Immature natural killer cell (primary cell): Measurements from ENCODE around the gene ASIC2. TPM values are rescaled to one million over a fixed set of nuclear protein-coding genes. Genes with fewer than 3 reads are reported as not detected.

Experiments
- DNase-seq, 3 donors: peaks; one replicate each; pipeline ENCODE4 v3.0.0; 2022; ENCODE audit warnings: mixed read lengths in 1 of 3
- H3K27ac Mint-ChIP-seq, 6 donors: one replicate each; pipeline ENCODE4 v1.8.0; 2020; ENCODE audit warnings: mixed read lengths in 6 of 6, mild to moderate bottlenecking in 5 of 6, inconsistent platforms in 4 of 6, moderate library complexity in 3 of 6
- H3K27me3 Mint-ChIP-seq, 3 donors: one replicate each; pipeline ENCODE4 v1.8.0; 2020 to 2021; ENCODE audit warnings: low read depth in 3 of 3, mild to moderate bottlenecking in 3 of 3, mixed read lengths in 3 of 3, moderate library complexity in 3 of 3, inconsistent platforms in 1 of 3
- H3K36me3 Mint-ChIP-seq, 3 donors: one replicate each; pipeline ENCODE4 v1.8.0; 2020; ENCODE audit warnings: mixed read lengths in 3 of 3, inconsistent platforms in 2 of 3, mild to moderate bottlenecking in 2 of 3
- H3K4me1 Mint-ChIP-seq, 2 donors: one replicate each; pipeline ENCODE4 v1.8.0; 2020; ENCODE audit warnings: inconsistent platforms in 2 of 2, mild to moderate bottlenecking in 2 of 2, mixed read lengths in 2 of 2, moderate library complexity in 1 of 2
- H3K4me3 Mint-ChIP-seq, 5 donors: one replicate each; pipeline ENCODE4 v1.8.0; 2020; ENCODE audit warnings: mild to moderate bottlenecking in 5 of 5, mixed read lengths in 5 of 5, inconsistent platforms in 3 of 5, moderate library complexity in 3 of 5
- H3K9me3 Mint-ChIP-seq, 6 donors: one replicate each; pipeline ENCODE4 v1.8.0; 2020; ENCODE audit warnings: mild to moderate bottlenecking in 6 of 6, mixed read lengths in 6 of 6, inconsistent platforms in 4 of 6, moderate library complexity in 3 of 6
- polyA plus RNA-seq, 3 donors: library from polyadenylated mRNA; unstranded; fragments of 300-500 nt; fragmentation: Illumina TruSeq; gene quantifications; one replicate each; pipeline ENCODE4 v1.2.3, GENCODE V29; 2021

ASIC2 gene
- polyA plus RNA-seq, 3 donors from 2014 or later = not detected

GRCh38 chr17:33050611-33051140 is 242.4 kb downstream of the ASIC2 start:
- no peak for DNase-seq
- no peaks in the 10 kb centered on the region for H3K9me3 Mint-ChIP-seq
- no peaks in the 10 kb centered on the region for H3K36me3 Mint-ChIP-seq
- no peaks in the 10 kb centered on the region for H3K4me1 Mint-ChIP-seq
- H3K4me3 Mint-ChIP-seq = no peak overlapping the region
- no peak overlapping the region for H3K27ac Mint-ChIP-seq
- peaks cover 8 to 18% (median 9%) of the 10 kb centered on the region in 3 donors for H3K27me3 Mint-ChIP-seq

GRCh38 chr17:33049781-33050414 is 243.2 kb downstream of the ASIC2 start:
- H3K27ac Mint-ChIP-seq = no peak overlapping the region
- DNase-seq = peak in 2 of 3 donors; percentile 12 to 17

GRCh38 chr17:33046361-33047255 is 246.5 kb downstream of the ASIC2 start:
- H3K4me1 Mint-ChIP-seq = no peaks in the 10 kb centered on the region
- H3K4me3 Mint-ChIP-seq = no peak overlapping the region
- DNase-seq = no peak
- H3K36me3 Mint-ChIP-seq = no peaks in the 10 kb centered on the region
- peaks cover 3 to 21% (median 5%) of the 10 kb centered on the region in 3 donors for H3K27me3 Mint-ChIP-seq
- no peaks in the 10 kb centered on the region for H3K9me3 Mint-ChIP-seq
- H3K27ac Mint-ChIP-seq = no peak overlapping the region

More at GRCh38 chr17:33049781-33050414, 243.2 kb downstream of the ASIC2 start:
- no peaks in the 10 kb centered on the region for H3K9me3 Mint-ChIP-seq
- H3K4me1 Mint-ChIP-seq = no peaks in the 10 kb centered on the region
- no peaks in the 10 kb centered on the region for H3K36me3 Mint-ChIP-seq
- peaks cover 5 to 23% (median 8%) of the 10 kb centered on the region in 3 donors for H3K27me3 Mint-ChIP-seq
- no peak overlapping the region for H3K4me3 Mint-ChIP-seq

- Mint-ChIP-seq H3K27me3 (peaks cover 0 to 15% (median 5%) of the 10 kb centered on the region in 3 donors), H3K27ac (no peak overlapping the region), H3K9me3 (no peaks in the 10 kb centered on the region), H3K4me1 (no peaks in the 10 kb centered on the region), H3K4me3 (no peak overlapping the region), H3K36me3 (no peaks in the 10 kb centered on the region)
- DNase-seq = no peak
Measured at GRCh38 chr17:33045216-33045615, 247.9 kb downstream of the ASIC2 start.

GRCh38 chr17:33044771-33045170 is 248.3 kb downstream of the ASIC2 start:
- H3K27ac Mint-ChIP-seq = no peak overlapping the region
- no peak overlapping the region for H3K4me3 Mint-ChIP-seq
- H3K9me3 Mint-ChIP-seq = no peaks in the 10 kb centered on the region
- no peaks in the 10 kb centered on the region for H3K36me3 Mint-ChIP-seq
- H3K27me3 Mint-ChIP-seq = peaks cover 0 to 13% (median 5%) of the 10 kb centered on the region in 3 donors
- DNase-seq = no peak
- H3K4me1 Mint-ChIP-seq = no peaks in the 10 kb centered on the region

- peaks cover 0 to 15% (median 1%) of the 10 kb centered on the region in 3 donors for H3K27me3 Mint-ChIP-seq
- no peaks in the 10 kb centered on the region for H3K9me3 Mint-ChIP-seq
- DNase-seq = no peak
- H3K27ac Mint-ChIP-seq = no peak overlapping the region
- H3K36me3 Mint-ChIP-seq = no peaks in the 10 kb centered on the region
- no peaks in the 10 kb centered on the region for H3K4me1 Mint-ChIP-seq
- no peak overlapping the region for H3K4me3 Mint-ChIP-seq
Measured at GRCh38 chr17:33040461-33040860, 252.6 kb downstream of the ASIC2 start.

- Mint-ChIP-seq H3K4me1 (no peaks in the 10 kb centered on the region), H3K9me3 (no peaks in the 10 kb centered on the region), H3K27me3 (peaks cover 0 to 10% (median 1%) of the 10 kb centered on the region in 3 donors), H3K4me3 (no peak overlapping the region), H3K27ac (no peak overlapping the region), H3K36me3 (no peaks in the 10 kb centered on the region)
- no peak for DNase-seq
Measured at GRCh38 chr17:33039874-33040273, 253.2 kb downstream of the ASIC2 start.

GRCh38 chr17:33038740-33039139 is 254.4 kb downstream of the ASIC2 start:
- no peaks in the 10 kb centered on the region for H3K4me1 Mint-ChIP-seq
- peaks cover 1 to 13% (median 4%) of the 10 kb centered on the region in 3 donors for H3K27me3 Mint-ChIP-seq
- no peak overlapping the region for H3K4me3 Mint-ChIP-seq
- DNase-seq = no peak
- H3K36me3 Mint-ChIP-seq = no peaks in the 10 kb centered on the region
- H3K27ac Mint-ChIP-seq = no peak overlapping the region
- H3K9me3 Mint-ChIP-seq = no peaks in the 10 kb centered on the region

- Mint-ChIP-seq H3K27ac (no peak overlapping the region), H3K4me1 (no peaks in the 10 kb centered on the region), H3K9me3 (no peaks in the 10 kb centered on the region), H3K4me3 (no peak overlapping the region), H3K36me3 (no peaks in the 10 kb centered on the region), H3K27me3 (peaks cover 2 to 13% (median 6%) of the 10 kb centered on the region in 3 donors)
- DNase-seq = no peak
Measured at GRCh38 chr17:33033176-33033575, 259.9 kb downstream of the ASIC2 start.

GRCh38 chr17:33028778-33029177 is 264.3 kb downstream of the ASIC2 start:
- H3K36me3 Mint-ChIP-seq = no peaks in the 10 kb centered on the region
- no peaks in the 10 kb centered on the region for H3K4me1 Mint-ChIP-seq
- H3K27me3 Mint-ChIP-seq = peaks cover 2 to 9% (median 7%) of the 10 kb centered on the region in 3 donors

GRCh38 chr17:33028061-33028460 is 265.0 kb downstream of the ASIC2 start:
- Mint-ChIP-seq H3K36me3 (no peaks in the 10 kb centered on the region), H3K9me3 (no peaks in the 10 kb centered on the region), H3K4me1 (no peaks in the 10 kb centered on the region), H3K4me3 (no peak overlapping the region), H3K27me3 (peaks cover 2 to 9% (median 7%) of the 10 kb centered on the region in 3 donors), H3K27ac (no peak overlapping the region)
- DNase-seq = no peak

More at GRCh38 chr17:33028778-33029177, 264.3 kb downstream of the ASIC2 start:
- H3K4me3 Mint-ChIP-seq = no peak overlapping the region
- no peaks in the 10 kb centered on the region for H3K9me3 Mint-ChIP-seq
- H3K27ac Mint-ChIP-seq = no peak overlapping the region
- DNase-seq = no peak

- Mint-ChIP-seq H3K36me3 (no peaks in the 10 kb centered on the region), H3K27ac (no peak overlapping the region), H3K27me3 (peaks cover 2 to 10% (median 7%) of the 10 kb centered on the region in 3 donors), H3K9me3 (no peaks in the 10 kb centered on the region), H3K4me1 (no peaks in the 10 kb centered on the region), H3K4me3 (no peak overlapping the region)
- no peak for DNase-seq
Measured at GRCh38 chr17:33024688-33025486, 268.2 kb downstream of the ASIC2 start.

GRCh38 chr17:33023790-33024189 is 269.3 kb downstream of the ASIC2 start:
- Mint-ChIP-seq H3K27ac (no peak overlapping the region), H3K36me3 (no peaks in the 10 kb centered on the region), H3K9me3 (no peaks in the 10 kb centered on the region), H3K27me3 (peaks cover 2 to 10% (median 7%) of the 10 kb centered on the region in 3 donors), H3K4me3 (no peak overlapping the region), H3K4me1 (no peaks in the 10 kb centered on the region)
- no peak for DNase-seq
